IMR-90 (cell line): ENCODE measurements around the gene EXO1. TPM values are rescaled to one million over a fixed set of nuclear protein-coding genes. Genes with fewer than 3 reads are reported as not detected.

ENCODE experiments used
- ATAC-seq: fragments of 200-7000 bp; cut with Tn5 transposase; 2 replicates; pipeline ENCODE4 v1.9.1; 2020; ENCODE audit warnings: low read depth, mild to moderate bottlenecking, moderate library complexity
- Bru-seq: library from RNA; stranded (reverse); fragments of 400-500 nt; gene quantifications from one replicate; lab custom pipeline; 2021; lab: Mats Ljungman, UMichigan
- BruChase-seq, 2 experiments: library from RNA; stranded (reverse); fragments of 400-500 nt; gene quantifications; one replicate each; lab custom pipeline; 2021; lab: Mats Ljungman, UMichigan
- BruUV-seq: library from RNA; stranded (reverse); fragments of 400-500 nt; replicated peaks from 2 replicates; lab custom pipeline; 2021; lab: Mats Ljungman, UMichigan
- CTCF ChIA-PET: fragments of 300-600 bp; formaldehyde crosslinking; extraction: SDS; loops from one replicate; lab custom pipeline; 2021; ENCODE audit warnings: antibody characterized with exemption; lab: Yijun Ruan, JAX
- POLR2A ChIA-PET: fragments of 300-600 bp; sonication (Branson Sonifier 250); formaldehyde crosslinking; loops from one replicate; lab custom pipeline; 2022; ENCODE audit warnings: antibody characterized with exemption; ENCODE audit not compliant: unreplicated experiment; lab: Charles Lee
- DNase-seq: peaks from one replicate; pipeline ENCODE4 v3.0.0; 2013
- H2AFZ ChIP-seq: replicated peaks from 2 replicates; pipeline ENCODE3; 2013; ENCODE audit warnings: low read length, mild to moderate bottlenecking; ENCODE audit not compliant: poor library complexity
- H2AK5ac ChIP-seq: 2 replicates; pipeline ENCODE4 v1.6.1; 2013; ENCODE audit warnings: low read depth, low read length, inconsistent platforms
- H2AK9ac ChIP-seq: replicated peaks from 2 replicates; pipeline ENCODE3; 2013; ENCODE audit warnings: mild to moderate bottlenecking, low read depth, low read length, moderate library complexity; ENCODE audit not compliant: poor library complexity
- H2BK120ac ChIP-seq: 2 replicates; pipeline ENCODE4 v1.6.1; 2013; ENCODE audit warnings: low read depth, low read length, inconsistent platforms
- H2BK15ac ChIP-seq: 3 replicates; pipeline ENCODE4 v1.6.1; 2013; ENCODE audit warnings: low read depth, low read length, inconsistent platforms
- H2BK20ac ChIP-seq: 2 replicates; pipeline ENCODE4 v1.6.1; 2013; ENCODE audit warnings: low read depth, mild to moderate bottlenecking, inconsistent platforms, low read length, moderate library complexity
- H2BK5ac ChIP-seq: 2 replicates; pipeline ENCODE4 v1.6.1; 2013; ENCODE audit warnings: mild to moderate bottlenecking, low read depth, low read length, inconsistent platforms; ENCODE audit not compliant: poor library complexity, severe bottlenecking
- H3K14ac ChIP-seq: replicated peaks from 2 replicates; pipeline ENCODE4 v1.6.1; 2013; ENCODE audit warnings: low read depth, low read length, inconsistent platforms
- H3K18ac ChIP-seq: 2 replicates; pipeline ENCODE4 v1.6.1; 2013; ENCODE audit warnings: low read depth, low read length, control low read depth
- H3K23ac ChIP-seq: 2 replicates; pipeline ENCODE4 v1.6.1; 2013; ENCODE audit warnings: low read depth, low read length, inconsistent platforms
- H3K27ac ChIP-seq: 2 replicates; pipeline ENCODE4 v1.5.1; 2013; ENCODE audit warnings: mild to moderate bottlenecking, control low read depth, low read length; ENCODE audit not compliant: insufficient read depth
- H3K27me3 ChIP-seq: 2 replicates; pipeline ENCODE4 v1.6.1; 2013; ENCODE audit warnings: low read length; ENCODE audit not compliant: control insufficient read depth, insufficient read depth
- H3K36me3 ChIP-seq: 2 replicates; pipeline ENCODE4 v1.6.1; 2013; ENCODE audit warnings: low read length, mixed read lengths; ENCODE audit not compliant: control insufficient read depth, insufficient read depth
- H3K4ac ChIP-seq: 2 replicates; pipeline ENCODE4 v1.6.1; 2013; ENCODE audit warnings: low read depth, low read length, inconsistent platforms
- H3K4me1 ChIP-seq: 2 replicates; pipeline ENCODE4 v1.6.1; 2013; ENCODE audit warnings: low read length, mixed read lengths; ENCODE audit not compliant: control insufficient read depth, insufficient read depth
- H3K4me2 ChIP-seq: 2 replicates; pipeline ENCODE4 v1.6.1; 2013; ENCODE audit warnings: low read depth, mild to moderate bottlenecking, control low read depth, low read length, moderate library complexity
- H3K4me3 ChIP-seq: 2 replicates; pipeline ENCODE4 v1.5.1; 2013; ENCODE audit warnings: low read depth, mild to moderate bottlenecking, control low read depth, low read length, moderate library complexity; ENCODE audit not compliant: insufficient read depth
- H3K56ac ChIP-seq: 2 replicates; pipeline ENCODE4 v1.6.1; 2013; ENCODE audit warnings: low read length, inconsistent platforms; ENCODE audit not compliant: insufficient read depth; ENCODE audit errors: extremely low read depth
- H3K79me1 ChIP-seq, 2 experiments: 2 replicates each; pipeline ENCODE4 v1.6.1; 2013; ENCODE audit warnings: low read length in 2 of 2, inconsistent platforms in 1 of 2, low read depth in 1 of 2
- H3K9ac ChIP-seq: 2 replicates; pipeline ENCODE4 v1.6.1; 2013; ENCODE audit warnings: low read depth, low read length, control low read depth
- H3K9me1 ChIP-seq: 2 replicates; pipeline ENCODE4 v1.6.1; 2013; ENCODE audit warnings: low read length, inconsistent platforms; ENCODE audit not compliant: insufficient read depth
- H3K9me3 ChIP-seq: 2 replicates; pipeline ENCODE4 v1.6.1; 2013; ENCODE audit warnings: low read length; ENCODE audit not compliant: control insufficient read depth, insufficient read depth
- H4K20me1 ChIP-seq: 2 replicates; pipeline ENCODE4 v1.6.1; 2013; ENCODE audit warnings: low read length, inconsistent platforms; ENCODE audit not compliant: insufficient read depth
- H4K5ac ChIP-seq: 2 replicates; pipeline ENCODE4 v1.6.1; 2013; ENCODE audit warnings: mild to moderate bottlenecking, low read depth, low read length, control low read depth
- H4K8ac ChIP-seq, 2 experiments: 2 replicates each; pipeline ENCODE4 v1.6.1; 2013; ENCODE audit warnings: low read depth in 2 of 2, low read length in 2 of 2, control low read depth in 1 of 2, inconsistent platforms in 1 of 2
- H4K91ac ChIP-seq: 2 replicates; pipeline ENCODE4 v1.6.1; 2013; ENCODE audit warnings: low read depth, low read length, inconsistent platforms; ENCODE audit not compliant: insufficient read depth
- BHLHE40 ChIP-seq: fragments of 150-350 bp; IDR thresholded peaks from 2 replicates; pipeline ENCODE4 v1.6.1; 2016; ENCODE audit warnings: mild to moderate bottlenecking, low read depth, low read length
- CEBPB ChIP-seq: IDR thresholded peaks from 2 replicates; pipeline ENCODE4 v1.6.1; 2012; ENCODE audit warnings: low read depth, low read length, improper control_type of control experiment
- CHD1 ChIP-seq: IDR thresholded peaks from 2 replicates; pipeline ENCODE4 v1.6.1; 2012; ENCODE audit warnings: low read depth, low read length, improper control_type of control experiment
- CTCF ChIP-seq: conservative IDR thresholded peaks from 2 replicates; pipeline ENCODE4 v1.5.1; 2012; ENCODE audit warnings: mild to moderate bottlenecking, low read depth, low read length, improper control_type of control experiment
- FOS ChIP-seq: fragments of 150-350 bp; IDR thresholded peaks from 2 replicates; pipeline ENCODE4 v1.6.1; 2016; ENCODE audit warnings: low read depth, low read length
- MAFK ChIP-seq: IDR thresholded peaks from 2 replicates; pipeline ENCODE4 v1.6.1; 2012; ENCODE audit warnings: low read depth, low read length, improper control_type of control experiment
- MAZ ChIP-seq: IDR thresholded peaks from 2 replicates; pipeline ENCODE4 v1.6.1; 2012; ENCODE audit warnings: low read depth, mild to moderate bottlenecking, low read length, improper control_type of control experiment, moderate library complexity, borderline replicate concordance
- MXI1 ChIP-seq: IDR thresholded peaks from 2 replicates; pipeline ENCODE4 v1.6.1; 2012; ENCODE audit warnings: low read depth, mild to moderate bottlenecking, low read length, moderate library complexity, borderline replicate concordance
- NFE2L2 ChIP-seq: fragments of 150-350 bp; IDR thresholded peaks from 2 replicates; pipeline ENCODE4 v1.6.1; 2016; ENCODE audit warnings: low read depth, mild to moderate bottlenecking, low read length
- POLR2A ChIP-seq: IDR thresholded peaks from 2 replicates; pipeline ENCODE4 v1.6.1; 2012; ENCODE audit warnings: mild to moderate bottlenecking, low read depth, low read length
- RAD21 ChIP-seq: IDR thresholded peaks from 2 replicates; pipeline ENCODE4 v1.6.1; 2012; ENCODE audit warnings: low read length, improper control_type of control experiment
- RFX5 ChIP-seq: IDR thresholded peaks from 2 replicates; pipeline ENCODE4 v1.8.0; 2012; ENCODE audit warnings: low read depth, mild to moderate bottlenecking, low read length, moderate library complexity
- USF2 ChIP-seq: fragments of 150-350 bp; IDR thresholded peaks from 2 replicates; pipeline ENCODE4 v1.6.1; 2017; ENCODE audit warnings: mild to moderate bottlenecking, antibody characterized with exemption, low read length, low read depth
- whole genome bisulfite sequencing, 2 experiments: methylation state at CpG; one replicate each; pipeline versions ENCODE4 v1.1.5 to v1.1.7; 2013; ENCODE audit warnings: missing lambda C conversion rate in 2 of 2; ENCODE audit not compliant: insufficient read length in 1 of 2; ENCODE audit errors: extremely low coverage in 2 of 2; 5-methylcytosine and 5-hydroxymethylcytosine counted together
- dilution Hi-C: fragments of 300-500 bp; cut with HindIII; formaldehyde crosslinking; loops from one replicate; pipeline ENCODE4 v1.14.3; 2018; ENCODE audit warnings: low sequenced_read_pairs; ENCODE audit not compliant: unreplicated experiment
- in situ Hi-C: fragments of 300-500 bp; cut with MboI; formaldehyde crosslinking; loops from 3 replicates; pipeline ENCODE4 v1.14.3; 2019; ENCODE audit warnings: low sequenced_read_pairs, inconsistent platforms, mixed read lengths
- intact Hi-C: fragments of 100-400 bp; cut with micrococcal nuclease; formaldehyde crosslinking; loops from 2 replicates; pipeline ENCODE4 v1.10.0; 2022
- long read RNA-seq: library from polyadenylated mRNA; unstranded; transcript quantifications from one replicate; pipeline ENCODE4 v2.0.0, GENCODE V29; 2021; ENCODE audit not compliant: unreplicated experiment
- polyA plus RNA-seq, 3 experiments: library from polyadenylated mRNA; depleted of rRNA; stranded (reverse); fragments of >200 nt; gene quantifications; 2 replicates each; pipeline ENCODE4 v1.2.3, GENCODE V29; 2012; ENCODE audit warnings: low replicate concordance in 1 of 3
- total RNA-seq: library from RNA; depleted of rRNA; stranded (reverse); fragments of >200 nt; gene quantifications from 2 replicates; pipeline ENCODE4 v1.2.3, GENCODE V29; 2012; rRNA removed

The EXO1 gene
- 12.9 and 18.9 TPM in 2 replicates for total RNA-seq
- polyA plus RNA-seq (2012; rRNA removed): 3.9 and 5.1 TPM in 2 replicates
- 1.7 and 2.8 TPM in 2 replicates for polyA plus RNA-seq (2012; cell fraction: cytosol; rRNA removed)
- 1.7 and 4.0 TPM in 2 replicates for polyA plus RNA-seq (2012; cell fraction: nucleus; rRNA removed; ENCODE audit: low replicate concordance)
- percentile 52 among the genes with signal in this experiment for Bru-seq, nascent RNA
- BruChase-seq, experiment 1, labeled RNA remaining after a 6-hour chase: percentile 40 among the genes with signal in this experiment
- percentile 41 among the genes with signal in this experiment for BruChase-seq, experiment 2, labeled RNA remaining after a 2-hour chase
- long read RNA-seq, partial matches to known transcripts: 0 of 3 reads
- long read RNA-seq, other reads (novel, unspliced or antisense): 3 of 3 reads

GRCh38 chr1:241847796-241848685, at the start of gene EXO1:
TSS of gene EXO1 (plus strand) at chr1:241848204. CDS start at chr1:241850426, 2,222 bp downstream.
- Histone ChIP-seq H2AK5ac (peak within 1 kb of the TSS; percentile 29; the same call in 1 of the 2 replicates), H3K9ac (peak within 1 kb of the TSS; percentile 95), H2AFZ (peak within 1 kb of the TSS; percentile 100), H3K18ac (peak within 1 kb of the TSS; percentile 99), H4K8ac (peak within 1 kb of the TSS; percentile 74 to 98), H3K79me1 (peaks cover 5 to 7% of the 10 kb centered on the region in 2 experiments; a peak in 3 of 4 replicates), H2AK9ac (peak within 1 kb of the TSS; percentile 97), H3K9me3 (no peaks in the 10 kb centered on the region), H3K36me3 (no peaks in the 10 kb centered on the region; the same call in 1 of the 2 replicates), H4K20me1 (no peaks in the 10 kb centered on the region), H4K91ac (peak within 1 kb of the TSS; percentile 98), H3K4me3 (peak within 1 kb of the TSS; percentile 80), H3K27me3 (no peaks in the 10 kb centered on the region), H3K9me1 (no peaks in the 10 kb centered on the region; the same call in 1 of the 2 replicates), H4K5ac (peak within 1 kb of the TSS; percentile 98), H3K4me1 (no peaks in the 10 kb centered on the region), H2BK15ac (peak within 1 kb of the TSS; percentile 52; the same call in 2 of the 3 replicates), H3K4ac (peak within 1 kb of the TSS; percentile 98), H2BK120ac (peak within 1 kb of the TSS; percentile 99), H3K23ac (peak within 1 kb of the TSS; percentile 88), H2BK20ac (peak within 1 kb of the TSS; percentile 88), H3K27ac (peak within 1 kb of the TSS; percentile 97), H3K56ac (peak within 1 kb of the TSS; percentile 96), H3K4me2 (peak within 1 kb of the TSS; percentile 97), H3K14ac (peak within 1 kb of the TSS; percentile 97), H2BK5ac (peak within 1 kb of the TSS; percentile 98)
- intact Hi-C loops (no loop called here), in situ Hi-C loops (no loop called here), dilution Hi-C loops (no loop called here)
- DNase-seq: peak; percentile 92
- POLR2A ChIA-PET: no interaction called here
- CTCF ChIA-PET: interaction anchor here (0.6 to 1.0 kb wide), 3 partner anchors 26 to 237 kb away, joined by 3 to 4 read pairs (median 3); no protein-coding TSS in a partner anchor
- 0% methylated on average over 22 of the region's 68 CpGs; no CpG with 5 or more reads in 1 of the 2 experiments for WGBS, 2 experiments
- peak; percentile 95 for ATAC-seq
- no TSS peak for BruUV-seq
- TF ChIP-seq CEBPB: peak; percentile 78
- TF ChIP-seq RFX5: no peak
- TF ChIP-seq BHLHE40: no peak
- peak; percentile 45 for TF ChIP-seq CTCF
- peak; percentile 77; the same call in 1 of the 2 replicates for TF ChIP-seq POLR2A
- no peak for TF ChIP-seq FOS
- peak; percentile 70; the same call in 1 of the 2 replicates for TF ChIP-seq MAZ
- TF ChIP-seq RAD21: peak; percentile 33; the same call in 1 of the 2 replicates
- TF ChIP-seq MXI1: peak; percentile 99
- TF ChIP-seq MAFK: no peak
- TF ChIP-seq USF2: no peak
- no peak for TF ChIP-seq NFE2L2
- no peak for TF ChIP-seq CHD1
